PC-9 (cell line): ENCODE results near the gene GNMT.

Experiments
- EZH2 ChIP-seq: fragments of 200-600 bp; sonication (generic); IDR thresholded peaks from 2 replicates; pipeline ENCODE4 v1.8.0; 2017; ENCODE audit warnings: antibody characterized with exemption, low read depth
- TF ChIP-seq, protein P1 (sequence below): fragments of 200-600 bp; sonication (generic); conservative IDR thresholded peaks from 2 replicates; pipeline ENCODE4 v1.6.1; 2017; ENCODE audit warnings: mixed run types, antibody characterized with exemption, mild to moderate bottlenecking, moderate library complexity

DNA sequence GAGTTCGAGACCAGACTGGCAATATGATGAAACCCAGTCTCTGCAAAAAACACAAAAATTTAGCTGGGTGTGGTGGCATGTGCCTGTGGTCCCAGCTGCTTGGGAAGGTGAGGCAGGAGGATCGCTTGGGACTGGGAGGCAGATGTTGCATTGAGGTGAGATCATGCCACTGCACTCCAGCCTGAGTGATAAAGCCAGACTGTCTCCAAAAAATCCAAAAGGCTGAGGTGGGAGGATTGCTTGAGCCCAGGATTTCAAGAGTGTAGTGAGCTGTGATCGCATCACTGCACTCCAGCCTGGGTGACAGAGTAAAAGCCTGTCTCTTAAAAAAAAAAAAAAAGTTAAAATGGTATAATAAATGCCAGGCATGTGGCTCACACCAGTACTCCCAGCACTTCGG is 46.0 kb upstream of the GNMT start:
- TF ChIP-seq, protein P1, sequence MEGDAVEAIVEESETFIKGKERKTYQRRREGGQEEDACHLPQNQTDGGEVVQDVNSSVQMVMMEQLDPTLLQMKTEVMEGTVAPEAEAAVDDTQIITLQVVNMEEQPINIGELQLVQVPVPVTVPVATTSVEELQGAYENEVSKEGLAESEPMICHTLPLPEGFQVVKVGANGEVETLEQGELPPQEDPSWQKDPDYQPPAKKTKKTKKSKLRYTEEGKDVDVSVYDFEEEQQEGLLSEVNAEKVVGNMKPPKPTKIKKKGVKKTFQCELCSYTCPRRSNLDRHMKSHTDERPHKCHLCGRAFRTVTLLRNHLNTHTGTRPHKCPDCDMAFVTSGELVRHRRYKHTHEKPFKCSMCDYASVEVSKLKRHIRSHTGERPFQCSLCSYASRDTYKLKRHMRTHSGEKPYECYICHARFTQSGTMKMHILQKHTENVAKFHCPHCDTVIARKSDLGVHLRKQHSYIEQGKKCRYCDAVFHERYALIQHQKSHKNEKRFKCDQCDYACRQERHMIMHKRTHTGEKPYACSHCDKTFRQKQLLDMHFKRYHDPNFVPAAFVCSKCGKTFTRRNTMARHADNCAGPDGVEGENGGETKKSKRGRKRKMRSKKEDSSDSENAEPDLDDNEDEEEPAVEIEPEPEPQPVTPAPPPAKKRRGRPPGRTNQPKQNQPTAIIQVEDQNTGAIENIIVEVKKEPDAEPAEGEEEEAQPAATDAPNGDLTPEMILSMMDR, result no peak
- TF ChIP-seq EZH2, result no peak
